HCT116 (cell line): ENCODE results near the gene RNF214. TPM values are rescaled to one million over a fixed set of nuclear protein-coding genes. Genes with fewer than 3 reads are reported as not detected.

ENCODE experiments used
- ATAC-seq: fragments of 200-7000 bp; cut with Tn5 transposase; 2 replicates; pipeline ENCODE4 v1.9.1; 2020; ENCODE audit warnings: mild to moderate bottlenecking, moderate library complexity
- BruUV-seq: library from RNA; stranded (reverse); fragments of 400-500 nt; replicated peaks from 2 replicates; lab custom pipeline; 2021; lab: Mats Ljungman, UMichigan
- CTCF ChIA-PET: fragments of 300-600 bp; sonication (Branson Sonifier 250); formaldehyde crosslinking; loops from one replicate; lab custom pipeline; 2021; ENCODE audit warnings: antibody characterized with exemption; lab: Charles Lee
- POLR2A ChIA-PET: fragments of 300-600, 350-600 bp; sonication (Branson Sonifier 250); formaldehyde crosslinking; loops from one replicate; lab custom pipeline; 2021; ENCODE audit warnings: antibody characterized with exemption; lab: Charles Lee
- RAD21 ChIA-PET, 2 experiments: fragments of 300-600 bp; sonication (Branson Sonifier 250); formaldehyde crosslinking; loops; one replicate each; lab custom pipeline; 2023; ENCODE audit warnings: low total read pairs in 2 of 2; ENCODE audit not compliant: uncharacterized antibody in 2 of 2, unreplicated experiment in 2 of 2, low non-redundant PET in 1 of 2; lab: Charles Lee
- DNase-seq: peaks from one replicate; pipeline ENCODE4 v3.0.0-alpha.2; 2010; ENCODE audit warnings: low read depth, low spot score
- H2AFZ ChIP-seq: fragments of 200-600 bp; shearing (Covaris generic), sonication (generic); 2 replicates; pipeline ENCODE4 v1.6.1; 2017; ENCODE audit warnings: low read depth, mixed run types, mixed read lengths, antibody characterized with exemption, low read length; ENCODE audit not compliant: poor library complexity, severe bottlenecking
- H3K27ac ChIP-seq: 2 replicates; pipeline ENCODE4 v1.5.1; 2012; ENCODE audit warnings: low read depth, low read length
- H3K27me3 ChIP-seq: fragments of 200-600 bp; sonication (generic); 2 replicates; pipeline ENCODE4 v1.6.1; 2016; ENCODE audit warnings: mixed run types, low read length, mixed read lengths; ENCODE audit not compliant: insufficient read depth
- H3K36me3 ChIP-seq, 2 experiments: fragments of 200-500 bp in 1 of 2; fragments of 200-600 bp in 1 of 2; sonication (Bioruptor generic) in 1 of 2; sonication (generic) in 1 of 2; 2 replicates each; pipeline versions ENCODE4 v1.5.1 to v1.6.1; 2014 to 2016; ENCODE audit warnings: low read length in 2 of 2, inconsistent platforms in 1 of 2, mixed read lengths in 1 of 2, mixed run types in 1 of 2; ENCODE audit not compliant: insufficient read depth in 2 of 2, control insufficient read depth in 1 of 2
- H3K4me1 ChIP-seq, 2 experiments: fragments of 200-600 bp in 1 of 2; sonication (generic) in 1 of 2; 2 replicates each; pipeline versions ENCODE4 v1.5.1 to v1.6.1; 2012 to 2017; ENCODE audit warnings: low read length in 2 of 2, inconsistent platforms in 1 of 2, mild to moderate bottlenecking in 1 of 2, mixed read lengths in 1 of 2, mixed run types in 1 of 2, moderate library complexity in 1 of 2; ENCODE audit not compliant: insufficient read depth in 2 of 2, control insufficient read depth in 1 of 2
- H3K4me2 ChIP-seq: fragments of 200-600 bp; sonication (generic); 2 replicates; pipeline ENCODE4 v1.6.1; 2017; ENCODE audit warnings: mixed run types, low read length, mixed read lengths
- H3K4me3 ChIP-seq, 2 experiments: fragments of 200-600 bp in 1 of 2; sonication (generic) in 1 of 2; replicated peaks in 1 of 2; 2 replicates each; pipeline ENCODE4 v1.5.1; 2011 to 2016; ENCODE audit warnings: low read length in 2 of 2, control low read depth in 1 of 2, low read depth in 1 of 2, mild to moderate bottlenecking in 1 of 2, mixed read lengths in 1 of 2, mixed run types in 1 of 2
- H3K79me2 ChIP-seq: fragments of 200-600 bp; sonication (generic); 2 replicates; pipeline ENCODE4 v1.6.1; 2017; ENCODE audit warnings: mild to moderate bottlenecking, mixed run types, low read length, moderate library complexity, mixed read lengths; ENCODE audit not compliant: insufficient read depth
- H3K9ac ChIP-seq: fragments of 200-600 bp; sonication (generic); 2 replicates; pipeline ENCODE4 v1.6.1; 2016; ENCODE audit warnings: low read length, mixed read lengths
- H3K9me2 ChIP-seq: fragments of 200-600 bp; sonication (generic), shearing (Covaris generic); 2 replicates; pipeline ENCODE4 v1.6.1; 2017; ENCODE audit warnings: mixed run types, mild to moderate bottlenecking, moderate library complexity; ENCODE audit not compliant: insufficient read depth
- H3K9me3 ChIP-seq, 2 experiments: fragments of 200-500 bp in 1 of 2; fragments of 200-600 bp in 1 of 2; sonication (Bioruptor generic) in 1 of 2; sonication (generic) in 1 of 2; 2 replicates each; pipeline ENCODE4 v1.6.1; 2014 to 2017; ENCODE audit warnings: low read length in 2 of 2, mixed read lengths in 2 of 2, inconsistent platforms in 1 of 2, low read depth in 1 of 2, mild to moderate bottlenecking in 1 of 2, mixed run types in 1 of 2, moderate library complexity in 1 of 2; ENCODE audit not compliant: control insufficient read depth in 1 of 2, insufficient read depth in 1 of 2
- H4K20me1 ChIP-seq: fragments of 200-600 bp; sonication (generic), shearing (Covaris generic); 2 replicates; pipeline ENCODE4 v1.6.1; 2017; ENCODE audit warnings: mixed run types, mild to moderate bottlenecking, moderate library complexity; ENCODE audit not compliant: insufficient read depth
- CBX3 ChIP-seq: IDR thresholded peaks from 2 replicates; pipeline ENCODE4 v1.6.1; 2012; ENCODE audit warnings: low read depth
- EGR1 ChIP-seq: IDR thresholded peaks from 2 replicates; pipeline ENCODE4 v1.6.1; 2012; ENCODE audit warnings: low read depth
- ELF1 ChIP-seq: IDR thresholded peaks from 2 replicates; pipeline ENCODE4 v1.6.1; 2012; ENCODE audit warnings: low read depth, borderline replicate concordance
- EZH2phosphoT487 ChIP-seq: fragments of 200-600 bp; IDR thresholded peaks from 2 replicates; pipeline ENCODE4 v1.6.1; 2018; ENCODE audit warnings: antibody characterized with exemption, borderline replicate concordance
- JUND ChIP-seq: IDR thresholded peaks from 2 replicates; pipeline ENCODE4 v1.6.1; 2012
- MAX ChIP-seq: IDR thresholded peaks from 2 replicates; pipeline ENCODE4 v1.6.1; 2012
- POLR2A ChIP-seq: IDR thresholded peaks from 2 replicates; pipeline ENCODE4 v1.7.0; 2011; ENCODE audit warnings: borderline replicate concordance; ENCODE audit not compliant: insufficient read depth, insufficient read length; ENCODE audit errors: extremely low read depth
- POLR2AphosphoS5 ChIP-seq: IDR thresholded peaks from 2 replicates; pipeline ENCODE4 v1.6.1; 2011; ENCODE audit warnings: mild to moderate bottlenecking, low read depth, low read length, moderate library complexity
- RAD21 ChIP-seq: IDR thresholded peaks from 2 replicates; pipeline ENCODE4 v1.6.1; 2012; ENCODE audit warnings: low read depth, mild to moderate bottlenecking
- REST ChIP-seq: IDR thresholded peaks from 2 replicates; pipeline ENCODE4 v1.6.1; 2012; ENCODE audit warnings: low read depth
- SIN3A ChIP-seq: IDR thresholded peaks from 2 replicates; pipeline ENCODE4 v1.6.1; 2012; ENCODE audit warnings: low read depth
- SRF ChIP-seq: IDR thresholded peaks from 2 replicates; pipeline ENCODE4 v1.6.1; 2012; ENCODE audit warnings: low read depth
- intact Hi-C: fragments of 100-400 bp; cut with micrococcal nuclease; formaldehyde crosslinking; loops from 2 replicates; pipeline ENCODE4 v1.10.0; 2022
- total RNA-seq: library from RNA; stranded (reverse); gene quantifications from one replicate; pipeline ENCODE4 v1.2.1, GENCODE V29; 2021; ENCODE audit not compliant: unreplicated experiment
- TF ChIP-seq, protein P1 (sequence below): IDR thresholded peaks from 2 replicates; pipeline ENCODE4 v1.6.1; 2012
- TF ChIP-seq, protein P2 (sequence below), 3 experiments: fragments of 200-600 bp in 1 of 3; sonication (generic) in 1 of 3; IDR thresholded peaks in 2 of 3; conservative IDR thresholded peaks in 1 of 3; 2 replicates each; pipeline ENCODE4 v1.5.1; 2012 to 2017; ENCODE audit warnings: low read depth in 2 of 3, low read length in 2 of 3, antibody characterized with exemption in 1 of 3, borderline replicate concordance in 1 of 3, control low read depth in 1 of 3, mild to moderate bottlenecking in 1 of 3, mixed read lengths in 1 of 3, mixed run types in 1 of 3, moderate library complexity in 1 of 3; ENCODE audit not compliant: insufficient read depth in 1 of 3
- TF ChIP-seq, protein P3 (sequence below): IDR thresholded peaks from 2 replicates; pipeline ENCODE4 v1.6.1; 2011; ENCODE audit warnings: mild to moderate bottlenecking, low read length, moderate library complexity; ENCODE audit not compliant: insufficient replicate concordance; ENCODE audit errors: extremely low read depth

The RNF214 gene
- total RNA-seq, 1 experiment from 2014 or later: 29.3 TPM

GRCh38 chr11:117212697-117213355, 19.6 kb upstream of the RNF214 start:
- intact Hi-C loops: no loop called here
- no peak for ATAC-seq
- BruUV-seq: no TSS peak
- TF ChIP-seq SIN3A: no peak
- TF ChIP-seq MAX: no peak
- no peak for TF ChIP-seq SRF
- TF ChIP-seq, protein P1, sequence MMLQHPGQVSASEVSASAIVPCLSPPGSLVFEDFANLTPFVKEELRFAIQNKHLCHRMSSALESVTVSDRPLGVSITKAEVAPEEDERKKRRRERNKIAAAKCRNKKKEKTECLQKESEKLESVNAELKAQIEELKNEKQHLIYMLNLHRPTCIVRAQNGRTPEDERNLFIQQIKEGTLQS: no peak
- TF ChIP-seq ELF1: no peak
- no peak for TF ChIP-seq REST
- no peak for TF ChIP-seq POLR2A
- no peak for TF ChIP-seq RAD21
- TF ChIP-seq POLR2AphosphoS5: no peak
- TF ChIP-seq, protein P2, sequence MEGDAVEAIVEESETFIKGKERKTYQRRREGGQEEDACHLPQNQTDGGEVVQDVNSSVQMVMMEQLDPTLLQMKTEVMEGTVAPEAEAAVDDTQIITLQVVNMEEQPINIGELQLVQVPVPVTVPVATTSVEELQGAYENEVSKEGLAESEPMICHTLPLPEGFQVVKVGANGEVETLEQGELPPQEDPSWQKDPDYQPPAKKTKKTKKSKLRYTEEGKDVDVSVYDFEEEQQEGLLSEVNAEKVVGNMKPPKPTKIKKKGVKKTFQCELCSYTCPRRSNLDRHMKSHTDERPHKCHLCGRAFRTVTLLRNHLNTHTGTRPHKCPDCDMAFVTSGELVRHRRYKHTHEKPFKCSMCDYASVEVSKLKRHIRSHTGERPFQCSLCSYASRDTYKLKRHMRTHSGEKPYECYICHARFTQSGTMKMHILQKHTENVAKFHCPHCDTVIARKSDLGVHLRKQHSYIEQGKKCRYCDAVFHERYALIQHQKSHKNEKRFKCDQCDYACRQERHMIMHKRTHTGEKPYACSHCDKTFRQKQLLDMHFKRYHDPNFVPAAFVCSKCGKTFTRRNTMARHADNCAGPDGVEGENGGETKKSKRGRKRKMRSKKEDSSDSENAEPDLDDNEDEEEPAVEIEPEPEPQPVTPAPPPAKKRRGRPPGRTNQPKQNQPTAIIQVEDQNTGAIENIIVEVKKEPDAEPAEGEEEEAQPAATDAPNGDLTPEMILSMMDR (IDR thresholded peaks at IDR 0.05 in 2 of 3, conservative IDR thresholded peaks at IDR 0.05 in 1 of 3; ENCODE audit: borderline replicate concordance in 1 of 3, insufficient read depth in 1 of 3, low read depth in 2 of 3, low read length in 2 of 3): no peak
- no peak for TF ChIP-seq EGR1
- no peak for TF ChIP-seq JUND
- no peak for TF ChIP-seq CBX3
- no peak for TF ChIP-seq EZH2phosphoT487
- TF ChIP-seq, protein P3, sequence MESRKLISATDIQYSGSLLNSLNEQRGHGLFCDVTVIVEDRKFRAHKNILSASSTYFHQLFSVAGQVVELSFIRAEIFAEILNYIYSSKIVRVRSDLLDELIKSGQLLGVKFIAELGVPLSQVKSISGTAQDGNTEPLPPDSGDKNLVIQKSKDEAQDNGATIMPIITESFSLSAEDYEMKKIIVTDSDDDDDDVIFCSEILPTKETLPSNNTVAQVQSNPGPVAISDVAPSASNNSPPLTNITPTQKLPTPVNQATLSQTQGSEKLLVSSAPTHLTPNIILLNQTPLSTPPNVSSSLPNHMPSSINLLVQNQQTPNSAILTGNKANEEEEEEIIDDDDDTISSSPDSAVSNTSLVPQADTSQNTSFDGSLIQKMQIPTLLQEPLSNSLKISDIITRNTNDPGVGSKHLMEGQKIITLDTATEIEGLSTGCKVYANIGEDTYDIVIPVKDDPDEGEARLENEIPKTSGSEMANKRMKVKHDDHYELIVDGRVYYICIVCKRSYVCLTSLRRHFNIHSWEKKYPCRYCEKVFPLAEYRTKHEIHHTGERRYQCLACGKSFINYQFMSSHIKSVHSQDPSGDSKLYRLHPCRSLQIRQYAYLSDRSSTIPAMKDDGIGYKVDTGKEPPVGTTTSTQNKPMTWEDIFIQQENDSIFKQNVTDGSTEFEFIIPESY: no peak
- TF ChIP-seq, all 23 proteins: peak for 0
- H3K27me3 ChIP-seq: no peaks in the 10 kb centered on the region
- H3K4me2 ChIP-seq: no peak overlapping the region
- RAD21 ChIA-PET: no interaction called here
- POLR2A ChIA-PET: interaction anchor here (0.7 kb wide), 1 partner anchor 329 kb away, joined by 3 read pairs; no protein-coding TSS in a partner anchor
- H3K9me2 ChIP-seq: no peaks in the 10 kb centered on the region
- H3K4me1 ChIP-seq: no peaks in the 10 kb centered on the region
- no peak for DNase-seq
- H3K4me3 ChIP-seq: no peak overlapping the region
- H3K27ac ChIP-seq: no peak overlapping the region
- no peaks in the 10 kb centered on the region for H3K9me3 ChIP-seq
- CTCF ChIA-PET: no interaction called here
- no peaks in the 10 kb centered on the region for H3K79me2 ChIP-seq
- no peak overlapping the region for H2AFZ ChIP-seq
- peaks cover 7 to 8% of the 10 kb centered on the region in 2 experiments; a peak in 2 of 4 replicates for H3K36me3 ChIP-seq
- no peaks in the 10 kb centered on the region for H4K20me1 ChIP-seq
- H3K9ac ChIP-seq: no peak overlapping the region
